PC-3 (cell line): ENCODE data around the gene IPCEF1. TPM values are rescaled to one million over a fixed set of nuclear protein-coding genes. Genes with fewer than 3 reads are reported as not detected.

ENCODE experiments used
- ATAC-seq: fragments of 200-7000 bp; cut with Tn5 transposase; 2 replicates; pipeline ENCODE4 v1.9.1; 2020; ENCODE audit warnings: mild to moderate bottlenecking, moderate library complexity
- BruUV-seq: library from RNA; stranded (reverse); fragments of 400-500 nt; replicated peaks from 2 replicates; lab custom pipeline; 2021; lab: Mats Ljungman, UMichigan
- CTCF ChIA-PET: fragments of 300-600 bp; sonication (Branson Sonifier 250); formaldehyde crosslinking; loops from one replicate; lab custom pipeline; 2022; ENCODE audit warnings: antibody characterized with exemption; lab: Charles Lee
- POLR2A ChIA-PET: fragments of 300-600 bp; sonication (Branson Sonifier 250); formaldehyde crosslinking; loops from one replicate; lab custom pipeline; 2022; ENCODE audit warnings: antibody characterized with exemption; ENCODE audit not compliant: unreplicated experiment; lab: Charles Lee
- DNase-seq: peaks from one replicate; pipeline ENCODE4 v3.0.0-alpha.2; 2015
- H2AFZ ChIP-seq: fragments of 300-600 bp; sonication (generic); 2 replicates; pipeline ENCODE4 v1.6.0; 2016; ENCODE audit warnings: antibody characterized with exemption, low read length
- H3F3A ChIP-seq: fragments of 300-600 bp; sonication (generic); one replicate; pipeline ENCODE4 v1.6.0; 2017; ENCODE audit warnings: antibody characterized with exemption, low read length, control low read depth, mild to moderate bottlenecking; ENCODE audit not compliant: unreplicated experiment
- H3K27ac ChIP-seq: fragments of 300-600 bp; sonication (generic); 2 replicates; pipeline ENCODE4 v1.5.1; 2016; ENCODE audit warnings: mild to moderate bottlenecking, low read length
- H3K27me3 ChIP-seq: fragments of 300-600 bp; sonication (generic); 2 replicates; pipeline ENCODE4 v1.6.1; 2016; ENCODE audit warnings: low read length, mixed read lengths
- H3K36me3 ChIP-seq: fragments of 300-600 bp; sonication (generic); 2 replicates; pipeline ENCODE4 v1.6.1; 2016; ENCODE audit warnings: low read depth, mixed run types, low read length, mixed read lengths
- H3K4me1 ChIP-seq: fragments of 300-600 bp; sonication (generic); 2 replicates; pipeline ENCODE4 v1.5.1; 2016; ENCODE audit warnings: low read length; ENCODE audit not compliant: insufficient read depth
- H3K4me2 ChIP-seq: fragments of 300-600 bp; sonication (generic); 2 replicates; pipeline ENCODE4 v1.6.0; 2016; ENCODE audit warnings: low read length
- H3K4me3 ChIP-seq: fragments of 300-600 bp; sonication (generic); 2 replicates; pipeline ENCODE4 v1.5.1; 2016; ENCODE audit warnings: mild to moderate bottlenecking, low read length, mixed read lengths
- H3K79me2 ChIP-seq: fragments of 300-600 bp; sonication (generic); 2 replicates; pipeline ENCODE4 v1.6.1; 2017; ENCODE audit warnings: low read length, mixed read lengths
- H3K9ac ChIP-seq: fragments of 300-600 bp; sonication (generic); 2 replicates; pipeline ENCODE4 v1.6.0; 2016; ENCODE audit warnings: mild to moderate bottlenecking, low read length
- H3K9me2 ChIP-seq: fragments of 300-600 bp; sonication (generic); replicated peaks from 2 replicates; pipeline ENCODE4 v1.6.1; 2016; ENCODE audit warnings: mixed run types, low read length, mixed read lengths
- H3K9me3 ChIP-seq: fragments of 300-600 bp; sonication (generic); 2 replicates; pipeline ENCODE4 v1.6.1; 2016; ENCODE audit warnings: low read length, mixed read lengths
- H4K20me1 ChIP-seq: fragments of 300-600 bp; sonication (generic); 2 replicates; pipeline ENCODE4 v1.6.1; 2016; ENCODE audit warnings: low read length, mixed read lengths
- EZH2 ChIP-seq: fragments of 300-600 bp; sonication (generic); IDR thresholded peaks from one replicate; pipeline ENCODE4 v1.6.1; 2017; ENCODE audit warnings: antibody characterized with exemption, mild to moderate bottlenecking, low read length; ENCODE audit not compliant: unreplicated experiment
- EZH2phosphoT487 ChIP-seq: fragments of 300-600 bp; sonication (generic); IDR thresholded peaks from 2 replicates; pipeline ENCODE4 v1.6.1; 2018; ENCODE audit warnings: mild to moderate bottlenecking, antibody characterized with exemption, low read length, borderline replicate concordance
- intact Hi-C: fragments of 100-400 bp; cut with micrococcal nuclease; formaldehyde crosslinking; loops from 2 replicates; pipeline ENCODE4 v1.9.0; 2023
- total RNA-seq: library from RNA; depleted of rRNA; stranded (reverse); fragments of >200 nt; gene quantifications from 2 replicates; pipeline ENCODE4 v1.2.3, GENCODE V29; 2014
- TF ChIP-seq, protein P1 (sequence below): fragments of 300-600 bp; sonication (generic); conservative IDR thresholded peaks from 2 replicates; pipeline ENCODE4 v1.5.1; 2017; ENCODE audit warnings: antibody characterized with exemption, low read depth, mild to moderate bottlenecking, low read length

Gene IPCEF1
- total RNA-seq, 1 experiment from 2014 or later: 0.29 TPM

DNA sequence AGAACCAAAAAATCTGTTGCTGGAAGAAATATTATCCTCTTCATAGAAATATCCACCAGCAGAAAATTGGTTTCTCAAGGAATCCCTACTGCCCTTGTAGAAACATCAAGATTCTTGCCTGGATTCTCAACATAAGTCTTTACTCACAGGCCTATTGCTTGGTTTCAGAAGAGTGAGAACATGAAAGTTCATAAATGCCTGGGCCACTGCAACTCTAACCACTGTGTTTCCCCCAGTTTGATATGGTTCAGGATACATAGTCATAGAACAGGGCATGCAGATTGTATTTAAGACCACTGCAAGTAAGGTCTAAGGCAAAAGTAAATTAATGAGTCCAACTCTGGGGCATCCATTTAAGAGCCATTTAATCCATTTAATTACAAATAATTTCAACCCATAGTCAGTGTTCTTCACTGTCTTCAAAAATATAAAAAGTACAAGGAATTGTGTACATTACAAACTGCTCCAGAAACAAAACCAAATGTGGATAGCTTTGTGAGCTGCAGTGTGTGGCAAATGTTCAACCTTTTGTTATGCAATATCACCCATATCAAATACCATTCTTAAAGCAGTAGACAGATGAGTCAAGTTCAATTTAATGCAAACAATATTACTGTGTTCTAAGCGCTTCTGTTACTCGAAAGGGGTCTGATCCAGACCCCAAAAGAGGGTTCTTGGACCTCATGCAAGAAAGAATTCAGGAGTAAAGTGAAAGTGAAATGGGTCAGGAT, 234.2 kb downstream of the IPCEF1 start:
- no peaks in the 10 kb centered on the region for H3K36me3 ChIP-seq
- ATAC-seq: no peak
- H3K9me3 ChIP-seq: no peaks in the 10 kb centered on the region
- H3K79me2 ChIP-seq: no peaks in the 10 kb centered on the region
- H3F3A ChIP-seq: no peaks in the 10 kb centered on the region
- H3K4me3 ChIP-seq: no peak overlapping the region
- no peaks in the 10 kb centered on the region for H3K9me2 ChIP-seq
- POLR2A ChIA-PET: interaction anchor here (0.7 kb wide), 1 partner anchor 14 kb away, joined by 3 read pairs; no protein-coding TSS in a partner anchor
- CTCF ChIA-PET: no interaction called here
- no peaks in the 10 kb centered on the region for H4K20me1 ChIP-seq
- H3K4me1 ChIP-seq: no peaks in the 10 kb centered on the region
- no peak for DNase-seq
- H3K9ac ChIP-seq: no peak overlapping the region
- intact Hi-C loops: no loop called here
- TF ChIP-seq, protein P1, sequence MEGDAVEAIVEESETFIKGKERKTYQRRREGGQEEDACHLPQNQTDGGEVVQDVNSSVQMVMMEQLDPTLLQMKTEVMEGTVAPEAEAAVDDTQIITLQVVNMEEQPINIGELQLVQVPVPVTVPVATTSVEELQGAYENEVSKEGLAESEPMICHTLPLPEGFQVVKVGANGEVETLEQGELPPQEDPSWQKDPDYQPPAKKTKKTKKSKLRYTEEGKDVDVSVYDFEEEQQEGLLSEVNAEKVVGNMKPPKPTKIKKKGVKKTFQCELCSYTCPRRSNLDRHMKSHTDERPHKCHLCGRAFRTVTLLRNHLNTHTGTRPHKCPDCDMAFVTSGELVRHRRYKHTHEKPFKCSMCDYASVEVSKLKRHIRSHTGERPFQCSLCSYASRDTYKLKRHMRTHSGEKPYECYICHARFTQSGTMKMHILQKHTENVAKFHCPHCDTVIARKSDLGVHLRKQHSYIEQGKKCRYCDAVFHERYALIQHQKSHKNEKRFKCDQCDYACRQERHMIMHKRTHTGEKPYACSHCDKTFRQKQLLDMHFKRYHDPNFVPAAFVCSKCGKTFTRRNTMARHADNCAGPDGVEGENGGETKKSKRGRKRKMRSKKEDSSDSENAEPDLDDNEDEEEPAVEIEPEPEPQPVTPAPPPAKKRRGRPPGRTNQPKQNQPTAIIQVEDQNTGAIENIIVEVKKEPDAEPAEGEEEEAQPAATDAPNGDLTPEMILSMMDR: no peak
- TF ChIP-seq EZH2 (no peak), EZH2phosphoT487 (no peak)
- peaks cover 22% of the 10 kb centered on the region; the same call in 1 of the 2 replicates for H3K27me3 ChIP-seq
- no TSS peak for BruUV-seq
- H3K4me2 ChIP-seq: no peak overlapping the region
- H2AFZ ChIP-seq: no peak overlapping the region
- H3K27ac ChIP-seq: no peak overlapping the region

DNA sequence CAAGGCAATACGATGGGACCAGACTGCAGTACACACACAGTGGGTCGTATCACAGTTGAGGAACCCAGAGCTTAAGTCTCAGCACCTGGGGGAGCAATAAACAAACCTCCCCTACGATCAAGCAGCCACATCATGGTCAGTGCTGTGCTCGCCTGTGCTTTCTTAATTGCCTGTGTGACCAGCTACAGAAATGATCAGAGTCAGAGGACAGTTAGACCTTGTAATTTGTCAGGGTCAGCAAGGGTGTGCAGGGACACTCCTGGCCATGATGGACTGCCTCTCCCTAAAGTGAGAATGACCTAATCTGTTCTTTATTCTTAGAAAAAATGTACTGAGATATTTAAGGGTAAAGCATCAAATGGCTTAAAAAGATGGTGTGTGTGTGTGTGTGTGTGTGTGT, 239.1 kb downstream of the IPCEF1 start:
- no peak overlapping the region for H2AFZ ChIP-seq
- no peaks in the 10 kb centered on the region for H3K9me2 ChIP-seq
- intact Hi-C loops: no loop called here
- H4K20me1 ChIP-seq: no peaks in the 10 kb centered on the region
- H3K27ac ChIP-seq: no peak overlapping the region
- H3K79me2 ChIP-seq: no peaks in the 10 kb centered on the region
- H3K27me3 ChIP-seq: peaks cover 22% of the 10 kb centered on the region; the same call in 1 of the 2 replicates
- BruUV-seq: no TSS peak
- no peaks in the 10 kb centered on the region for H3K36me3 ChIP-seq
- ATAC-seq (no peak), DNase-seq (no peak)
- TF ChIP-seq EZH2 (no peak), EZH2phosphoT487 (no peak)
- TF ChIP-seq, protein P1: no peak
- H3K4me2 ChIP-seq: no peak overlapping the region
- H3F3A ChIP-seq: no peaks in the 10 kb centered on the region
- H3K4me1 ChIP-seq: peaks cover 10% of the 10 kb centered on the region; the same call in 1 of the 2 replicates
- H3K9me3 ChIP-seq: no peaks in the 10 kb centered on the region
- CTCF ChIA-PET: no interaction called here
- POLR2A ChIA-PET: no interaction called here
- no peak overlapping the region for H3K9ac ChIP-seq
- no peak overlapping the region for H3K4me3 ChIP-seq

DNA sequence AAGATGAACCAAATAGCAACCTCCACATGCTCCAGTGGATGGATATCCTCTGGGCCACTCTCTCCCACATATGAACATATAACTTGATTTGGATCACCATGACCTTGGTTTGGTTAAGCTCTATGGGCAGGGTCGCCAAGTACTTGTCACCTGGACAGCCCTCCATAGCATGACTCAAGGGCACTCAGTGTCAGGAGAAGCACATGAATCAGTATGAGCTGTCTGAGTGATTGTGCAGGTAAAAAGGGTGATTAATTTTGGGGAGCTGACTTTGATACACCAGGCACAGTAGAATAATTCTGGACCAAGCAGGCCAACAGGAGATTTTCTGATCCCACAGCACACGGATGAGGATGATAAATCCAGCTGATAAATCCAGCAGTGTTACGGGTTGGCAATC, 243.2 kb downstream of the IPCEF1 start:
- peak; percentile 24 for DNase-seq
- Histone ChIP-seq H3K9me3 (no peaks in the 10 kb centered on the region), H4K20me1 (no peaks in the 10 kb centered on the region), H3F3A (no peaks in the 10 kb centered on the region), H3K9me2 (no peaks in the 10 kb centered on the region), H3K27me3 (peaks cover 8% of the 10 kb centered on the region; the same call in 1 of the 2 replicates), H3K4me3 (no peak overlapping the region), H2AFZ (no peak overlapping the region), H3K4me1 (peaks cover 22% of the 10 kb centered on the region; the same call in 1 of the 2 replicates), H3K9ac (no peak overlapping the region), H3K36me3 (no peaks in the 10 kb centered on the region), H3K27ac (no peak overlapping the region), H3K79me2 (no peaks in the 10 kb centered on the region), H3K4me2 (no peak overlapping the region)
- no peak for ATAC-seq
- CTCF ChIA-PET: no interaction called here
- intact Hi-C loops: no loop called here
- no peak for TF ChIP-seq EZH2phosphoT487
- TF ChIP-seq EZH2: no peak
- TF ChIP-seq, protein P1: no peak
- no TSS peak for BruUV-seq
- POLR2A ChIA-PET: no interaction called here
